GM12865 (cell line): ENCODE measurements around the gene PRPS1.
"Not testable (repeated sequence)": the region's sequence is repeated elsewhere in the genome, so short reads cannot be mapped to it uniquely, and the experiment has no call there.

ENCODE experiments used
- DNase-seq: peaks from one replicate; pipeline ENCODE4 v3.0.0; 2010; ENCODE audit warnings: low read depth
- H3K4me3 ChIP-seq: 2 replicates; pipeline ENCODE4 v1.5.1; 2011; ENCODE audit warnings: mild to moderate bottlenecking, low read depth, low read length, control low read depth
- CTCF ChIP-seq: IDR thresholded peaks from 2 replicates; pipeline ENCODE4 v1.5.1; 2011; ENCODE audit warnings: low read length, control low read depth, low read depth, inconsistent platforms; ENCODE audit not compliant: insufficient read depth; ENCODE audit errors: missing control alignments

Gene PRPS1

GRCh38 chrX:107662824-107663223 lies 34.5 kb downstream of the PRPS1 start:
- no peak for TF ChIP-seq CTCF
- no peak for DNase-seq
- H3K4me3 ChIP-seq: no peak overlapping the region

- DNase-seq: no peak
- no peak for TF ChIP-seq CTCF
- H3K4me3 ChIP-seq: no peak overlapping the region
Observed at GRCh38 chrX:107666931-107667330, 38.6 kb downstream of the PRPS1 start.

- DNase-seq: no peak
- H3K4me3 ChIP-seq: no peak overlapping the region
- no peak for TF ChIP-seq CTCF
Observed at GRCh38 chrX:107667426-107667825, 39.1 kb downstream of the PRPS1 start.

GRCh38 chrX:107668710-107669109 lies 40.4 kb downstream of the PRPS1 start:
- H3K4me3 ChIP-seq, DNase-seq: not testable (repeated sequence)

GRCh38 chrX:107669261-107669660 lies 41.0 kb downstream of the PRPS1 start:
- no peak for TF ChIP-seq CTCF
- no peak for DNase-seq
- no peak overlapping the region for H3K4me3 ChIP-seq

- H3K4me3 ChIP-seq: no peak overlapping the region
- DNase-seq: no peak
- no peak for TF ChIP-seq CTCF
Observed at GRCh38 chrX:107669885-107670628, 41.7 kb downstream of the PRPS1 start.

- DNase-seq, H3K4me3 ChIP-seq: not testable (repeated sequence)
Observed at GRCh38 chrX:107671256-107671655, 42.9 kb downstream of the PRPS1 start.

GRCh38 chrX:107672955-107673378 lies 44.7 kb downstream of the PRPS1 start:
- TF ChIP-seq CTCF: peak; percentile 71
- DNase-seq: peak; percentile 89
- 0 out of 2 replicates have a peak overlapping the region, but pooled peaks have one; percentile 7 for H3K4me3 ChIP-seq
